ENCODE results near the gene CCNB3.

The CCNB3 gene

DNA sequence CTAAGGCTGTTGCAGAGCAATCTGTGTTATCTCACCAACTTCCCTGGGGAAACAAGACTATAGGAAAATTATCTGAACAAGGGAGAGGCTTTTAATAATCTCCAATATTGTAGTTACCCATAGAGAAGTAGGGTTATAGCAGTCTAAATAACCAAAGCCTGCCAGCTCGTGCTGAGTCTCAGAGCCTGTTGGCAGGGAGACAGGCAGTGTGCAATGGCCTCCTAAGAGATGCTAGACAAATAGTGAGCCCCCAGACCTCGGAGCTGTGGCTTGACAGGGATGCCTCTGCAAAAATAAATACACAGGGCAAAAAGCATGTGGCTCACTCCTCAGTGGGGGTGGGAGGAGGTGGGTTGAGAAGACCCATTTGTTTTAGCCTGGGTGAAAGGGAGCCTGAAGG, 189.3 kb downstream of the CCNB3 start:
- Mint-ChIP-seq H3K4me3 (no peak overlapping the region), H3K4me1 (ENCODE audit: low read depth in 2 of 2) (no peaks in the 10 kb centered on the region), H3K9me3 (no peaks in the 10 kb centered on the region), H3K27ac (no peak overlapping the region), H3K27me3 (peaks cover 23 to 28% of the 10 kb centered on the region in 2 donors), H3K36me3 (ENCODE audit: insufficient read depth) (no peaks in the 10 kb centered on the region)
- DNase-seq (no peak), ATAC-seq (replicated peaks) (no peak)

Measured in effector memory CD8-positive, alpha-beta T cell (primary cell).